Neural progenitor cell (in vitro differentiated cells): ENCODE measurements around the gene HOXB4. TPM values are rescaled to one million over a fixed set of nuclear protein-coding genes. Genes with fewer than 3 reads are reported as not detected.

Experiments used
- DNase-seq: peaks from one replicate; pipeline ENCODE4 v3.0.0-alpha.2; 2016; ENCODE audit warnings: low spot score
- H2AFZ ChIP-seq: fragments of 200-600 bp; sonication (generic); replicated peaks from 2 replicates; pipeline ENCODE4 v1.6.1; 2016; ENCODE audit warnings: antibody characterized with exemption
- H3F3A ChIP-seq: fragments of 200-600 bp; sonication (generic); 2 replicates; pipeline ENCODE4 v1.6.1; 2016; ENCODE audit warnings: antibody characterized with exemption, low read depth
- H3K27ac ChIP-seq: fragments of 200-600 bp; sonication (generic); 2 replicates; pipeline ENCODE4 v1.5.1; 2016; ENCODE audit warnings: mild to moderate bottlenecking
- H3K27me3 ChIP-seq: fragments of 200-600 bp; sonication (generic); 2 replicates; pipeline ENCODE4 v1.6.1; 2016; ENCODE audit warnings: mild to moderate bottlenecking, moderate library complexity
- H3K36me3 ChIP-seq: fragments of 200-600 bp; sonication (generic); 2 replicates; pipeline ENCODE4 v1.5.1; 2016
- H3K4me1 ChIP-seq: fragments of 200-600 bp; sonication (generic); 2 replicates; pipeline ENCODE4 v1.6.1; 2016; ENCODE audit warnings: mixed run types
- H3K4me2 ChIP-seq: fragments of 200-600 bp; sonication (generic); 2 replicates; pipeline ENCODE4 v1.6.1; 2016
- H3K4me3 ChIP-seq: fragments of 200-600 bp; sonication (generic); 2 replicates; pipeline ENCODE4 v1.5.1; 2016
- H3K79me2 ChIP-seq: fragments of 200-600 bp; sonication (generic); 2 replicates; pipeline ENCODE4 v1.6.1; 2016; ENCODE audit warnings: low read depth
- H3K9ac ChIP-seq: fragments of 200-600 bp; sonication (generic); 2 replicates; pipeline ENCODE4 v1.6.1; 2016
- H3K9me3 ChIP-seq: fragments of 200-600 bp; sonication (generic); 2 replicates; pipeline ENCODE4 v1.5.1; 2016; ENCODE audit warnings: low read depth
- H4K20me1 ChIP-seq: fragments of 200-600 bp; sonication (generic); 2 replicates; pipeline ENCODE4 v1.6.1; 2016; ENCODE audit warnings: low read depth
- H3K27ac Mint-ChIP-seq: 3 replicates; pipeline ENCODE4 v1.8.0; 2021; ENCODE audit warnings: mixed read lengths
- H3K27me3 Mint-ChIP-seq: 2 replicates; pipeline ENCODE4 v1.8.0; 2022; ENCODE audit warnings: low read depth, mild to moderate bottlenecking, inconsistent platforms, moderate library complexity, mixed read lengths; ENCODE audit not compliant: insufficient read depth
- H3K36me3 Mint-ChIP-seq: 3 replicates; pipeline ENCODE4 v1.8.0; 2021; ENCODE audit warnings: mixed read lengths
- H3K4me1 Mint-ChIP-seq: 3 replicates; pipeline ENCODE4 v1.8.0; 2021; ENCODE audit warnings: mixed read lengths
- H3K4me3 Mint-ChIP-seq: 3 replicates; pipeline ENCODE4 v1.8.0; 2021; ENCODE audit warnings: mild to moderate bottlenecking, moderate library complexity, mixed read lengths
- H3K9me3 Mint-ChIP-seq: 3 replicates; pipeline ENCODE4 v1.8.0; 2020; ENCODE audit warnings: mixed read lengths
- CTCF ChIP-seq: fragments of 200-600 bp; sonication (generic); IDR thresholded peaks from 2 replicates; pipeline ENCODE4 v1.5.1; 2017; ENCODE audit warnings: antibody characterized with exemption, mild to moderate bottlenecking
- EZH2 ChIP-seq: fragments of 200-600 bp; sonication (generic); IDR thresholded peaks from 2 replicates; pipeline ENCODE4 v1.6.1; 2017; ENCODE audit warnings: antibody characterized with exemption, mild to moderate bottlenecking, moderate library complexity
- EZH2phosphoT487 ChIP-seq: fragments of 200-600 bp; sonication (generic); IDR thresholded peaks from 2 replicates; pipeline ENCODE4 v1.6.1; 2017; ENCODE audit warnings: antibody characterized with exemption
- total RNA-seq: library from RNA; depleted of rRNA; stranded (reverse); fragments of >200 nt; gene quantifications from 2 replicates; pipeline ENCODE4 v1.2.3, GENCODE V29; 2015; ENCODE audit warnings: low replicate concordance

The HOXB4 gene
- total RNA-seq, 1 donor from 2014 or later, result not detected

- Histone ChIP-seq H3K27ac (no peak within 1 kb of the TSS), H3K79me2 (no peaks in the 10 kb centered on the region), H3K4me1 (no peaks in the 10 kb centered on the region), H3K27me3 (peaks cover 100% of the 10 kb centered on the region), H3K9ac (no peak within 1 kb of the TSS), H2AFZ (no peak within 1 kb of the TSS), H3K4me3 (no peak within 1 kb of the TSS), H4K20me1 (peaks cover 93% of the 10 kb centered on the region), H3K4me2 (no peak within 1 kb of the TSS), H3F3A (peaks cover 8% of the 10 kb centered on the region), H3K9me3 (no peaks in the 10 kb centered on the region), H3K36me3 (no peaks in the 10 kb centered on the region)
- DNase-seq, result no peak
- H3K27ac Mint-ChIP-seq, result no peak within 1 kb of the TSS
- peaks cover 88% of the 10 kb centered on the region for H3K27me3 Mint-ChIP-seq
- TF ChIP-seq CTCF, result no peak
- TF ChIP-seq EZH2phosphoT487, result no peak
- no peak for TF ChIP-seq EZH2
- peaks cover 11% of the 10 kb centered on the region for H3K4me1 Mint-ChIP-seq
- H3K9me3 Mint-ChIP-seq, result peaks cover 11% of the 10 kb centered on the region
- no peaks in the 10 kb centered on the region for H3K36me3 Mint-ChIP-seq
- peak within 1 kb of the TSS; percentile 70 for H3K4me3 Mint-ChIP-seq
These were observed 33.2 kb downstream of the HOXB4 start, which contains the start of gene HOXB2 for GRCh38 chr17:48545022-48545375. Gene HOXB2 (minus strand): TSS chr17:48545109. CDS start chr17:48544911, 198 bp downstream.

DNA sequence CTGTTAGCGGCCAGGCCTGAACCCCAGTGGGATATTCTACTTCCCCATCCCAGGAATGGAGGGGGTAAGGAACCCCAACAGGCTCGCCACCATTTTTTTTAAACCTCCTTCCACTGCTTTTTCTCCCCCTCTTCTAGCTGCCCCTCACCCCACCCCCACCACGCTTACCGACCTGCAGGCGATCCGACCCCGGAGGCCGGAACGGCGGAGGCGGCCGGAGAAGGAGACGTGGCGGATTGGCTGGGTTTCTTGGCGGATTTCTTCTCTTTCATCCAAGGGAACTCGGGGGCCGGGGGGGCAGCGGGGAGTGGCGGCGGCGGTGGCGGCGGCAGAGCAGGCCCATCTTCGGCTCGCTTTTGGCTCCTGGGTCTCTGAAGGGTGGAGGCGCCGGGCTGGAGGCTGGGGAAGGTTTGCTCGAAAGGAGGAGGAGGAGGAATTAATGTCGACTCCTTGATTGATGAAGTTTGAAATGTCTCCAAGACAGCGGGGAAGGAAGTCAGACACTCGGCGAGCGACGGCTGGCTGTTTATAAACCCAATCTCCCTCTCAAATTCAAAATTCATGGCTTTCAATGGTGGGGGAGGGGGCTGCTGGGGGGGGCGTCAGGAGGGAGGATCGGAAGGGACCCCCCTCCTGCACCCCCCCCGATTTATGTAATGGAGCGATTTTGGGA, 33.7 kb downstream of the HOXB4 start:
- H3K27me3 ChIP-seq, result peaks cover 100% of the 10 kb centered on the region
- H3K27ac ChIP-seq, result no peak overlapping the region
- H2AFZ ChIP-seq, result no peak overlapping the region
- H3F3A ChIP-seq, result peaks cover 8% of the 10 kb centered on the region
- Mint-ChIP-seq H3K27me3 (peaks cover 86% of the 10 kb centered on the region), H3K9me3 (peaks cover 9% of the 10 kb centered on the region), H3K27ac (no peak overlapping the region), H3K4me1 (peaks cover 11% of the 10 kb centered on the region), H3K4me3 (peak overlapping the region; percentile 70), H3K36me3 (no peaks in the 10 kb centered on the region)
- no peaks in the 10 kb centered on the region for H3K36me3 ChIP-seq
- no peaks in the 10 kb centered on the region for H3K79me2 ChIP-seq
- no peak overlapping the region for H3K4me3 ChIP-seq
- no peaks in the 10 kb centered on the region for H3K9me3 ChIP-seq
- peak; percentile 59 for TF ChIP-seq EZH2phosphoT487
- peak; percentile 53 for TF ChIP-seq EZH2
- no peak for TF ChIP-seq CTCF
- H3K4me1 ChIP-seq, result no peaks in the 10 kb centered on the region
- H3K4me2 ChIP-seq, result no peak overlapping the region
- peak; percentile 72 for DNase-seq
- H4K20me1 ChIP-seq, result peaks cover 91% of the 10 kb centered on the region
- H3K9ac ChIP-seq, result no peak overlapping the region

GRCh38 chr17:48543854-48544348, 34.2 kb downstream of the HOXB4 start:
- Mint-ChIP-seq H3K4me1 (peaks cover 11% of the 10 kb centered on the region), H3K36me3 (no peaks in the 10 kb centered on the region), H3K4me3 (peak overlapping the region; percentile 70), H3K27me3 (peaks cover 87% of the 10 kb centered on the region), H3K9me3 (peaks cover 7% of the 10 kb centered on the region), H3K27ac (no peak overlapping the region)
- Histone ChIP-seq H4K20me1 (peaks cover 85% of the 10 kb centered on the region), H3K4me3 (no peak overlapping the region), H3K9ac (no peak overlapping the region), H3K27ac (no peak overlapping the region), H3K79me2 (no peaks in the 10 kb centered on the region), H3K4me2 (no peak overlapping the region), H3K9me3 (no peaks in the 10 kb centered on the region), H3K36me3 (no peaks in the 10 kb centered on the region), H3K4me1 (no peaks in the 10 kb centered on the region), H3F3A (peaks cover 8% of the 10 kb centered on the region), H3K27me3 (peaks cover 100% of the 10 kb centered on the region), H2AFZ (no peak overlapping the region)
- DNase-seq, result no peak
- TF ChIP-seq EZH2, result no peak
- TF ChIP-seq EZH2phosphoT487, result peak; percentile 44
